ENCODE data around the gene HDGF. TPM values are rescaled to one million over a fixed set of nuclear protein-coding genes. Genes with fewer than 3 reads are reported as not detected.

Gene HDGF
- total and polyA plus RNA-seq, 9 of the 15 experiments (the other 6 are each of a cell fraction or from before 2014, with no cell fraction given) = 38.8 to 601 (median 400) TPM

DNA sequence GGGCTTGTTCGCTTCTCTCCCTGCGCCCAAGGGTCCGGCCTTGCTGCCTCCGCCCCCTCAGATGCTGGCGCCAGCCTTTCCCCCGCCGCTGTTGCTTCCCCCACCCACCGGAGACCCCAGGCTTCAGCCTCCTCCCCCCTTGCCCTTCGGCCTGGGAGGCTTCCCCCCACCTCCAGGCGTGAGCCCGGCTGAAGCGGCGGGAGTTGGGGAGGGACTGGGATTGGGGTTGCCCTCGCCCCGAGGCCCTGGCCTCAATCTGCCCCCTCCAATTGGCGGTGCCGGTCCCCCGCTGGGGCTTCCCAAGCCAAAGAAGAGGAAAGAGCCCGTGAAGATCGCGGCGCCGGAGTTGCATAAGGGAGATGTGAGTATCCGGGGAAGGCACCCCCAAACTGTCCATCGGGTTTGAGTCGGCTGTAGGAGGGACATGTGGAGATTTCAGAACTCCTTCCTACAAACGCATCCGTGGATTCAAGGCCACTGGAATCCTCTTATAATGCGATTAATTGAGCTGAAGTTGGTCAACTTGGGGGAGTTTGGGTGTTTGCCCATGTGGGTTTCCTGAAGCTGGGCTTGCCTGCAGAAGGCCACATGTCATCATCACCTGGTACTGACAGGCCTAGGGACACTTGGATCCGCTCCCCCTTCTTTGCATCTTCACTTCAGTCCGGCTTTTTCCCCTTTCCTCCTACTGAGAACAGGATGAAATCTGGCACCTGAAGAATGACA is 16.6 kb upstream of the HDGF start (continued):
- TF ChIP-seq, protein P1, sequence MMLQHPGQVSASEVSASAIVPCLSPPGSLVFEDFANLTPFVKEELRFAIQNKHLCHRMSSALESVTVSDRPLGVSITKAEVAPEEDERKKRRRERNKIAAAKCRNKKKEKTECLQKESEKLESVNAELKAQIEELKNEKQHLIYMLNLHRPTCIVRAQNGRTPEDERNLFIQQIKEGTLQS (IDR thresholded peaks at IDR 0.05) = peak; percentile 51; the same call in 1 of the 2 replicates
- TF ChIP-seq, protein P1 (CRISPR knock-in tag; conservative IDR thresholded peaks at IDR 0.05) = no peak
- TF ChIP-seq FOXA3 (CRISPR knock-in tag; conservative IDR thresholded peaks at IDR 0.05 in 1 of 2, IDR thresholded peaks at IDR 0.05 in 1 of 2) = peak in 1 of 2 experiments; percentile 44; a peak in 1 of 4 replicates
- TF ChIP-seq ZNF780A (CRISPR knock-in tag; IDR thresholded peaks at IDR 0.05) = no peak
- no peak for TF ChIP-seq ZFP1 (CRISPR knock-in tag; IDR thresholded peaks at IDR 0.05)
- TF ChIP-seq, protein P2, sequence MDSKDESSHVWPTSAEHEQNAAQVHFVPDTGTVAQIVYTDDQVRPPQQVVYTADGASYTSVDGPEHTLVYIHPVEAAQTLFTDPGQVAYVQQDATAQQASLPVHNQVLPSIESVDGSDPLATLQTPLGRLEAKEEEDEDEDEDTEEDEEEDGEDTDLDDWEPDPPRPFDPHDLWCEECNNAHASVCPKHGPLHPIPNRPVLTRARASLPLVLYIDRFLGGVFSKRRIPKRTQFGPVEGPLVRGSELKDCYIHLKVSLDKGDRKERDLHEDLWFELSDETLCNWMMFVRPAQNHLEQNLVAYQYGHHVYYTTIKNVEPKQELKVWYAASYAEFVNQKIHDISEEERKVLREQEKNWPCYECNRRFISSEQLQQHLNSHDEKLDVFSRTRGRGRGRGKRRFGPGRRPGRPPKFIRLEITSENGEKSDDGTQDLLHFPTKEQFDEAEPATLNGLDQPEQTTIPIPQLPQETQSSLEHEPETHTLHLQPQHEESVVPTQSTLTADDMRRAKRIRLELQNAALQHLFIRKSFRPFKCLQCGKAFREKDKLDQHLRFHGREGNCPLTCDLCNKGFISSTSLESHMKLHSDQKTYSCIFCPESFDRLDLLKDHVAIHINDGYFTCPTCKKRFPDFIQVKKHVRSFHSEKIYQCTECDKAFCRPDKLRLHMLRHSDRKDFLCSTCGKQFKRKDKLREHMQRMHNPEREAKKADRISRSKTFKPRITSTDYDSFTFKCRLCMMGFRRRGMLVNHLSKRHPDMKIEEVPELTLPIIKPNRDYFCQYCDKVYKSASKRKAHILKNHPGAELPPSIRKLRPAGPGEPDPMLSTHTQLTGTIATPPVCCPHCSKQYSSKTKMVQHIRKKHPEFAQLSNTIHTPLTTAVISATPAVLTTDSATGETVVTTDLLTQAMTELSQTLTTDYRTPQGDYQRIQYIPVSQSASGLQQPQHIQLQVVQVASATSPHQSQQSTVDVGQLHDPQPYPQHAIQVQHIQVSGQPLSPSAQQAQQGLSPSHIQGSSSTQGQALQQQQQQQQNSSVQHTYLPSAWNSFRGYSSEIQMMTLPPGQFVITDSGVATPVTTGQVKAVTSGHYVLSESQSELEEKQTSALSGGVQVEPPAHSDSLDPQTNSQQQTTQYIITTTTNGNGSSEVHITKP (IDR thresholded peaks at IDR 0.05; ENCODE audit: partially characterized antibody) = peak; percentile 76
- no peak for TF ChIP-seq CREB1 (IDR thresholded peaks at IDR 0.05)
- TF ChIP-seq CREB1 (CRISPR knock-in tag; IDR thresholded peaks at IDR 0.05) = 0 out of 2 replicates have a peak, but pooled peaks have one; percentile 27
- TF ChIP-seq GTF2E2 (tag; IDR thresholded peaks at IDR 0.05) = peak; percentile 24; the same call in 1 of the 2 replicates
- peak; percentile 64 to 95; a peak in 2 of 4 replicates for TF ChIP-seq SIN3A (IDR thresholded peaks at IDR 0.05; ENCODE audit: borderline replicate concordance in 2 of 2, control insufficient read depth in 1 of 2, low read depth in 2 of 2, low read length in 2 of 2)
- TF ChIP-seq PHF8 (IDR thresholded peaks at IDR 0.05; ENCODE audit: borderline replicate concordance, low read length) = peak; percentile 67; the same call in 1 of the 2 replicates
- TF ChIP-seq, protein P3, sequence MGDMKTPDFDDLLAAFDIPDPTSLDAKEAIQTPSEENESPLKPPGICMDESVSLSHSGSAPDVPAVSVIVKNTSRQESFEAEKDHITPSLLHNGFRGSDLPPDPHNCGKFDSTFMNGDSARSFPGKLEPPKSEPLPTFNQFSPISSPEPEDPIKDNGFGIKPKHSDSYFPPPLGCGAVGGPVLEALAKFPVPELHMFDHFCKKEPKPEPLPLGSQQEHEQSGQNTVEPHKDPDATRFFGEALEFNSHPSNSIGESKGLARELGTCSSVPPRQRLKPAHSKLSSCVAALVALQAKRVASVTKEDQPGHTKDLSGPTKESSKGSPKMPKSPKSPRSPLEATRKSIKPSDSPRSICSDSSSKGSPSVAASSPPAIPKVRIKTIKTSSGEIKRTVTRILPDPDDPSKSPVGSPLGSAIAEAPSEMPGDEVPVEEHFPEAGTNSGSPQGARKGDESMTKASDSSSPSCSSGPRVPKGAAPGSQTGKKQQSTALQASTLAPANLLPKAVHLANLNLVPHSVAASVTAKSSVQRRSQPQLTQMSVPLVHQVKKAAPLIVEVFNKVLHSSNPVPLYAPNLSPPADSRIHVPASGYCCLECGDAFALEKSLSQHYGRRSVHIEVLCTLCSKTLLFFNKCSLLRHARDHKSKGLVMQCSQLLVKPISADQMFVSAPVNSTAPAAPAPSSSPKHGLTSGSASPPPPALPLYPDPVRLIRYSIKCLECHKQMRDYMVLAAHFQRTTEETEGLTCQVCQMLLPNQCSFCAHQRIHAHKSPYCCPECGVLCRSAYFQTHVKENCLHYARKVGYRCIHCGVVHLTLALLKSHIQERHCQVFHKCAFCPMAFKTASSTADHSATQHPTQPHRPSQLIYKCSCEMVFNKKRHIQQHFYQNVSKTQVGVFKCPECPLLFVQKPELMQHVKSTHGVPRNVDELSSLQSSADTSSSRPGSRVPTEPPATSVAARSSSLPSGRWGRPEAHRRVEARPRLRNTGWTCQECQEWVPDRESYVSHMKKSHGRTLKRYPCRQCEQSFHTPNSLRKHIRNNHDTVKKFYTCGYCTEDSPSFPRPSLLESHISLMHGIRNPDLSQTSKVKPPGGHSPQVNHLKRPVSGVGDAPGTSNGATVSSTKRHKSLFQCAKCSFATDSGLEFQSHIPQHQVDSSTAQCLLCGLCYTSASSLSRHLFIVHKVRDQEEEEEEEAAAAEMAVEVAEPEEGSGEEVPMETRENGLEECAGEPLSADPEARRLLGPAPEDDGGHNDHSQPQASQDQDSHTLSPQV (IDR thresholded peaks at IDR 0.05) = 0 out of 2 replicates have a peak, but pooled peaks have one; percentile 15
- TF ChIP-seq RBFOX2 (IDR thresholded peaks at IDR 0.05; ENCODE audit: low read depth, low read length) = peak; percentile 65
- TF ChIP-seq, protein P4, sequence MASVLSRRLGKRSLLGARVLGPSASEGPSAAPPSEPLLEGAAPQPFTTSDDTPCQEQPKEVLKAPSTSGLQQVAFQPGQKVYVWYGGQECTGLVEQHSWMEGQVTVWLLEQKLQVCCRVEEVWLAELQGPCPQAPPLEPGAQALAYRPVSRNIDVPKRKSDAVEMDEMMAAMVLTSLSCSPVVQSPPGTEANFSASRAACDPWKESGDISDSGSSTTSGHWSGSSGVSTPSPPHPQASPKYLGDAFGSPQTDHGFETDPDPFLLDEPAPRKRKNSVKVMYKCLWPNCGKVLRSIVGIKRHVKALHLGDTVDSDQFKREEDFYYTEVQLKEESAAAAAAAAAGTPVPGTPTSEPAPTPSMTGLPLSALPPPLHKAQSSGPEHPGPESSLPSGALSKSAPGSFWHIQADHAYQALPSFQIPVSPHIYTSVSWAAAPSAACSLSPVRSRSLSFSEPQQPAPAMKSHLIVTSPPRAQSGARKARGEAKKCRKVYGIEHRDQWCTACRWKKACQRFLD (CRISPR knock-in tag; IDR thresholded peaks at IDR 0.05) = 0 out of 2 replicates have a peak, but pooled peaks have one; percentile 38

Measured in K562 (cell line).